GM11168 (cell line): ENCODE results near the gene RGS13.
"Not testable (repeated sequence)": the region's sequence is repeated elsewhere in the genome, so short reads cannot be mapped to it uniquely, and the experiment has no call there.

Experiments
- in situ Hi-C: fragments of 300-500 bp; cut with MboI; formaldehyde crosslinking; loops from one replicate; pipeline ENCODE4 v1.12.0; 2022; ENCODE audit warnings: low sequenced_read_pairs; ENCODE audit not compliant: unreplicated experiment

The RGS13 gene

DNA sequence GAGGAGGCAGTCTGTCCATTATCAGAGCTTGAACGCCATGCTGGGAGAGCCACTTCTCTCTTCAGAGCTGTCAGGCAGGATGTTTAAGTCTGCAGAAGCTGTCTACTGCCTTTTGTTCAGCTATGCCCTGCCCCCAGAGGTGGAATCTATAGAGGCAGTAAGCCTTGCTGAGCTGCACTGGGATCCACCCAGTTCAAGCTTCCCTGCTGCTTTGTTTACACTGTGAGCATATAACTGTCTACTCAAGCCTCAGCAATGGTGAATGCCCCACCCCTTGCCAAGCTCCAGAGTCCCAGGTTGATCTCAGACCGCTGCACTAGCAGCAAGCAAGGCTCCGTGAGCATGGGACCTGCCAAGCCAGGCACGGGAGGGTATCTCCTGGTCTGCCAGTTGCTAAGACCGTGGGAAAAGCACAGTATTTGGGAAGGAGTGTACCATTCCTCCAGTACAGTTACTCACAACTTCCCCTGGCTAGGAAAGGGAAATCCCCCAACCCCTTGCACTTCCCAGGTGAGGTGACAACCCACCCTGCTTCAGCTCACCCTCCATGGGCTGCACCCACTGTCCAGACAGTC lies 32.5 kb downstream of the RGS13 start:
- in situ Hi-C loops: no loop called here

DNA sequence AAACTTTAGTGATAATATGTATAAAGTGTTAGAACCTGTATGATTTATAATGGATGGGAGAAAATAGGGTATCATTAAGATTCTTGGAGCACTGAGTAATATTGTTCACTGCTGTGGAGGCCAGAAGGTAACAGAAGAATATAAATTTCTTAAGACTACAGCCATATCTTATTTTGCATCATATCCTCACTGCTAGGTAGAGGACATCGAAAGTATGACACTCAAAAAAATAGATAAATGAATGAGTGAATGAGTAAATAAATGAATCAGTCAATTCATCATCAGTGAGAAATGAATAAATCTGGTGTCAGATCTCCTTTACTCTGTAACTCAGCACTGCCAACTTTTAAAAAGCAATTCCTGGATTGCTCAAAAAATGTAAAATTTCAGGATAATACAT lies 33.2 kb downstream of the RGS13 start:
- in situ Hi-C loops: no loop called here

DNA sequence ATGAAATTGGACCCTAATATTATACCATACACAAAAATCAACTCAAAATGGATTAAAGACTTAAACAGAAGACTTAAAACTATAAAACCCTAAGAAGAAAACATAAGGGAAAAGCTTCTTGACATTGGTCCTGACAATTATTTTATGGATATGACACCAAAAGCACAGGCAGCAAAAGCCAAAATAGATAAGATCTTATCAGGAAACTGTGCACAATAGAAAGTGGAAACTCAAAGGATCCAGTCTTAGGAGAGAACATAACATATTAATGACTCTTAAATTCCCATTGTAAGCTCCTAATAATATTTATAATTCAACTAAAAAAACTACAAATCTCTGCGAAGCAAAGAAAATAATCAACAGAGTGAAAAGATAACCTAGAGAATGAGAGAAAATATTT lies 39.8 kb downstream of the RGS13 start:
- in situ Hi-C loops: no loop called here

DNA sequence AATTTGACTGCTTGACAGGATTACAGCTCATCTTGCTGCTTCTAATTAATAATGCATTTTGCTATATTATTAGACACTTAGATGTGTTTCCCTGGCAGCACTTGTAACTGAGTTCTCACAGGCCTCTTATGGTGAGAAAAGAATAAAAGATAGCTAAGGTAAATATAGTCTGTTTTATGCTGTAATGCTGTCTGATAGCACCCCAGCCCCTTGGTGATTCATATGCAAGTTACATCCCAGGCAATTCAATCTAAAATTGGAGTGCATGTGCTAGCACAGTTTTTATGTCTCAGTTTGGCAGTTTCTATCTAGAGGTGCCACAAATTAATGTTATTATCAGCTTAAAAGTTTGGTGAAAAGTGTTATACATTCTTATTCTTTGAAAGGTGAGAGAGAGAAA lies 42.2 kb downstream of the RGS13 start:
- in situ Hi-C loops: no loop called here

DNA sequence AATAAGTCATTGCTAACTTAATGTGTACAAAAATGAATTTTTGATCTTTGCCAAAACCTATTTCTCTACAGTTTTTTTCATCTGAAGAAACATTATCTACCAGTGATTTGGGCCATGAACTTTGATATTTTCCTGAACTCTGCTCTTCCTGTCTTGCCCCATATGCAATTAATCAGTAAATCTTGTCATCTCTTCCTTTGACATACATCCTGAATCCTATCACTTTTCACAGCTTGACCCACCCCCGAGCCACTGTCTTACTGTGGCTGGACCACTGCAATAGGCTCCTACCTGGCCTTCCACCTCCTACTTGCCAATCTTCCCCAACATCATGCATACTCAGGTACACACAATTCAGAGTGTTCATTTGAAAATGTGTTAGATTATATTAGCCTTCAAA lies 46.4 kb downstream of the RGS13 start:
- in situ Hi-C loops: no loop called here

DNA sequence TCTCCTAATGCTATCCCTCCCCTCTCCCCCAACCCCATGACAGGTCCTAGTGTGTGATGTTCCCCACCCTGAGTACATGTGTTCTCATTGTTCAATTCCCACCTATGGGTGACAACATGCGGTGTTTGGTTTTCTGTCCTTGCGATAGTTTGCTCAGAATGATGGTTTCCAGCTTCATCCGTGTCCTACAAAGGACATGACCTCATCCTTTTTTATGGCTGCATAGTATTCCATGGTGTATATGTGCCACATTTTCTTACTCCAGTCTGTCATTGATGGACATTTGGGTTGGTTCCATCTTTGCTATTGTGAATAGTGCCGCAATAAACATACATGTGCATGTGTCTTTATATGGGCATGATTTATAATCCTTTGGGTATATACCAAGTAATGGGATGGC lies 47.1 kb downstream of the RGS13 start:
- in situ Hi-C loops: not testable (repeated sequence)

DNA sequence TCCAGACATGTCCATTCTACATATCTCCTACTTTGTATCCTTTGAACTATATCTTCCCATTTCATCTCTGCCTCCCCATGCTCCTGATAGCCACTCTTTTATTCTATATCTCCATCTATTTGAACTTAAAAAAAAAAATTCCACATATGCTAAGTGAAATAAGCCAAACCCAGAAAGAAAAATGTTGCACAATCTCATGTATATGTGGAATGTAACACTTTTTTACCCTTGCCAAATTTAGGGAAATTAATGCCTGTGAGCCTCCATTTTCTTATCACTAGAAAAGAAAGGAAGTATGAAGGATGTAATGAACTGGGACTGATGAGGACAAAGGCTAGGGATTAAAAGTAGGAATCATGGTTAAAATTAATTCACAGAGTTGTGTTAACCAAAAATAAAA lies 53.5 kb downstream of the RGS13 start:
- in situ Hi-C loops: no loop called here

DNA sequence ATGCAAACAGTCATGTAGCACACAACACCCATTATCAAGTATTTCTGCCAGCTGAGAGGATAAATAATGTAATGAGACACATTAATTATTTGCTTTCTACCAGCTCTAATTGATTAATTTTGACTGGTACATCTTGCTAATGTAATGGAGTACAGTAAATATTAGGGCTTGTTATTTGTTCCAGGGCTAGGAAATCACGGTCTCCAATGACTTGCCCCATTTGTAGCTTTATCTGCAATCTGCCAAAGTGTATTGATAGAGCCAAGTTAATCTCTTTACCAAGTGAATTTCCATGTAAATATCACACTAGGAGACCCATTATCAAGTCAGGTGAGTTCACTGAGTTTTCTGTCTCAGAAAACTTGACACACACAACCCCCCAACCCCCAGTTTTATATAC lies 55.1 kb downstream of the RGS13 start:
- in situ Hi-C loops: no loop called here

DNA sequence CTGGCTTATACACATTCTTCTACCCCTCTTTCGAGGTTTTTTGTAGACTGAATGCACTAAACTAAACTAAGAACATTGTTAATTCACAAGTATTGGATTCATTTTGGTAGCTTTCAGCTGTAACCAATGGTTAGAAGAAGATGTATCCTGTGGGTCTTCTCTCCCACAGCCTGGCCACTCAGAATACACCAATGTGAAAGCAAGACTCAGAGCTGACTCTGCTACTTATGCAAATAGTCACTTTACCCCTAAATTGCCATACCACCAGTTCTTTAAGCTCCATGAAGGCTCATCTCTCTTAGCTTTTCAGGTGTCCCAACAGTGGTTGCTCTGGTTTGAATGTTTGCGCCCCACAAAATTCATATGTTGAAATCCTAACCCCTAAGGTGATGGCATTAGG lies 60.1 kb downstream of the RGS13 start:
- in situ Hi-C loops: no loop called here

DNA sequence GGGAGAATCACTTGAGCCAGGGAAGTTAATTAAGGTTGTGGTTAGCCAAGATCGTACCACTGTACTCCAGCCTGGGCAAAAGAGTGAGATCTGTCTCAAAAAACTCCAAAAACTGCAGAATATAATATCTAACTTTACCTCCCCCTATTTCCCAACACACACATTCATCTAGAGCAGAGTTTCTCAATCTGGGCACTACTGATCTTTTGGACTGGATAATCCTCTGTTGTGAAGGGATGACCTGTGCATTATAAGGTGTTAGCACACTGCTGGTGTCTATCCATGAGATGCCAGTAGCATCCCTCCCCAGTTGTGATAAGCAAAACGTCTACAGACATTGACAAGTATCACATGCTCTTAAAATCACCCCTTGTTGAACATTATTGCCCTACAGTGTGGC lies 61.8 kb downstream of the RGS13 start:
- in situ Hi-C loops: no loop called here

DNA sequence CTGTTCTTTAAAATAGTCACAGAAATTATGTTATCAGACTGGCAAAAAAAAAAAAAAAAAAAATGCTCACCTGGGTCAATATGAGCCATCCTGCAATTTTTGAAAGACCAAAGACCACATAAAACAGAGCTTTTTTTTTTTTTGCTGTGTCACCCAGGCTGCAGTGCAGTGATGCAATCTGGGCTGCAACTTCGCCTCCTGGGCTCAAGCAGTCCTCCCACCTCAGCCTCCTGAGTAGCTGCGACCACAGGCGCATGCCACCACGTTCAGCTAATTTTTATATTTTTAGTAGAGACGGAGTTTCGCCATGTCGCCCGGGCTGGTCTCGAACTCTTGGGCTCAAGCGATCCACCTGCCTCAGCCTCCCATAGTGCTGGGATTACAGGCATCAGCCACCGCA lies 62.8 kb downstream of the RGS13 start:
- in situ Hi-C loops: no loop called here

DNA sequence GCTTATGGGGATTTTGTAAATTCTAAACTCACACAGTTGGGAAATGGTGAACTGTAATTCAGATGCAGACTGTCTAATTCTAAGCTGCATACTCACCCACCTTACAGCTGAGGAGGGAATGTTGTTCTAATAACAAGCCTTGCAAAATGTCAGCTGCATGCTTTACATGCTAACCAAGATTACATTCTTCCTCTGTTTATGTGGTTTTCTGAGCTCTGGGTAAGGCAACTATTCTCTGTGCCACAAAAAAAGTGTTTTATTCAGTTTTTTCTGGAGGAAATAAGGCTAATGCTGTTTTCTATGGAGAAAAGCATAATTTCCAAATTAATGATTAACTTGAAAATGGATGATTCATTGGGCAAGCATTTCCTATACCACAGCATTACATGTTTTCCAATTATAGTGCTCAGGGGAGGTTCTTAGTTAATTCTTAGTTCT lies 64.9 kb downstream of the RGS13 start:
- in situ Hi-C loops: no loop called here

DNA sequence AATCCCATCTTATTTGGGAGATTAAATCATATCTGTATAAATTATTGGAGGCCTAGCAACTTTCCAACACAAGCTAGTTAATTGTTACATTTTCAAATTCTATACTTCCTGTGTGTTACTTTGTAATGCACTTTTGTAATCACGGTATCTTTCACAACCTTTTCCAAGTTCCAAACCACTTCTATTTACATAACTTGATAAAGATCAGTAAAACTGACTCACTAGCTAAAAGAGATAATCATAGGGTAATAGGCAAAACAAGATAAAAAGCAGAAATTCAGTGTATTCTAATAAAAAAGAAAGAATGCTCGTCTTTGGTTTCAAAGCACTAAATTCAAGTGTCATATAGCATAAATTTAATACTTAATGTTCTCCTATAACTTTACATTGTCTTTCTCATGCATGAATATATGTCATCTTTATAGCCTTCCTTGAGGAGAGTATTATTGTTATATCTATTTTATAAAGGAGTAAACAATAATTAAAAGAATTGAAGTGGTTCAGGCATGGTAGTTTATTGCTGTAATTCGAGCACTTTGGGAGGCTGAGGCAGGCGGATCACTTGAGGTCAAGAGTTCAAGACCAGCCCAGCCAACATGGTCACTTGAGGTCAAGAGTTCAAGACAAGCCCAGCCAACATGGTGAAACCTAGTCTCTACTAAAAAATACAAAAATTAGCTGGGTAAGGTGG lies 66.4 kb downstream of the RGS13 start:
- in situ Hi-C loops: no loop called here

DNA sequence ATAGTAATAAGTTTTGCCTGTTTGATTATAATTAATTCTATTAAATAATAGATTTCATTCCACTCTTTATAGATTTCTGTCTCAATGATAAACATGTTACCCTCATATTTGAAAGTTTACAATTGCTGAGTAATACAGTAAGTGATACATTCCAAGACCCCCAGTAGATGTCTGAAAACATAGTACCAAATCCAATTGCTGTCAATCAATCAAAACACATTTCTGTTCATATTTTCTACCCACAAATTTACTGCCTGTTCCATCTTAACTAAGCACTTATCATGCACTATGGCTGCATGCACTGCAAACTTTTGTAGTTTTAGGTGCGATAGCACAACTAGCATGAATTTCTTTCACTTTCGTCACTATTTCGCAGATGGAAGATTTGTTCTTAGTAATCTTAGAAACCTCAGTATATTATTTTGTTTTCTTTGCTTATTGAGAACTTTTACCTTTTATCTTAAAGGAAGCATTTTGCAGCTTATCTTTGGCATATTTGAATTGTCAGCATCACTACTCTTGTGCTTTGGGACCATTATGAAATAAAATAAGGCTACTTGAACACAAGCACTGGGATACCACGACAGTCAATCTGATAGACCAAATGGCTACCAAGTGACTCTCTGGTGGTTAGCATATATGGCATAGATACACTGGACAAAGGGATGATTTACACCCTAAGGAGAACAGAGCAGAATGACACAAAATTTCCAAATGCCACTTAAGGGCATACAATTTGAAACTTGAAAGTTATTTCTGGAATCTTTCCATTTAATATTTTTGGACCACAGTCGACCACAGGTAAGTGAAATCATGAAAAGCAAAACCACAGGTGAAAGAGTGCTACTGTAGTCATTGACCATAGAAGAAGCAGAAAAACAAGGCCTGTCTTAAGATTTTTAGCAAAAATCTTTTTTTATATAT lies 67.6 kb downstream of the RGS13 start:
- in situ Hi-C loops: no loop called here

DNA sequence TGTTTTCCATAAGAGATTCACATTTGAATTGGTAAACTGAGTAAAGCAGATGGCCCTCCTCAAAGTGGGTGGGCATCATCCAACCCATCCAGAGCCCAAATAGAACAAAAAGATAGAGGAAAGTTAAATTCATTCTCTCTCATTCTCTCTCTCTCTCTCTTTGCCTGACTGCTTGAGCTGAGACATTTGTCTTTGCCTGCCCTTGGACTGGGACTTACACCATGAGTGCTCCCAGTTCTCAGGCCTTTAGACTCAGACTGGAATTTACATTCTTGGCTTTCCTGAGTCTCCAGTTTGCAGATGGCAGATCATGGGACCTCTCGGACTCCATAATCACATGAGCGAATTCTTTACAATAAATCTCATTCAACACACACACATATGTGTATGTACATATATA lies 69.6 kb downstream of the RGS13 start:
- in situ Hi-C loops: no loop called here

DNA sequence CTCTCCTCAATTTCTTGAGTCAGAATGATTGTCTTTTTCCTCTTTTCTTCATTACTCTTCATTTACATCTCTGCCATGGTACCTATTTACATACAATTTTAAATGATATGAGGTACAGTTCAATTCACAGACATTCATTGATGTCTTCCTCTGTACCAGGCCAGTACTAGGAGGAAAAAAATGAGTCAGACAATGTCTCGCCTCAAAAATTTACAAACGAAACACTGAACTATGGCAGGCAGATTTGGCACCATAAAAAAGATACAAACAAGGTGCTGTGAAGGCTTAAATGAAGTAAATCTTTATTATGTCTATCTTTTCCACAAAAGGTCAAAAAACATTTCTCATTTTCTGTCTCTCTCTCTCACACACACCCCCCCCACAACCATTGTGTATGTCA lies 71.0 kb downstream of the RGS13 start:
- in situ Hi-C loops: no loop called here

DNA sequence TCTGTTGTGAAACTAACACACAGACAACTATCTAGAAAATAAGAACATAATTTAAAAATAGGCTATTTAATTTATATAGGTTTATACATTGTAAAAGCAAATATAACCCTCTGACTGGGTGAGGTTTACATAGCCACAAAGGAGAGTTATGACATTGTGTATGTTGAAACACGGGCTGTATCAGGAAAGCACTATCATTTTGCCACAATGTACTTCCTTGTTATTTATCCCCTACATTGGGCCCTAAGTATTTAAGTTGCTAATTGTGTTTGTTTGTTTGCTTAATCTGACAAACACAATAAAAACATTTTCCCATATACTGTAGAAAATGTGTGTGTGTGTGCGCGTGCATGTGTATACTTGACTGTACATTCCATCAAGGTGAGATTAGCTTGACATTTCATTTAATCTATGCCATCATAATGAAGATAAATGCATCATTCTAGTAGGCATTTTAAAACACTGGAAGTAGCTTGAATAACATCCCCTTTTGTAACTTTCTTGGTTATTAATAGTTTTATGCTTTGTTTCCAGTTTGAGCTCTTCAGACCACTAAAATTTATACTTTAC lies 72.1 kb downstream of the RGS13 start:
- in situ Hi-C loops: no loop called here

DNA sequence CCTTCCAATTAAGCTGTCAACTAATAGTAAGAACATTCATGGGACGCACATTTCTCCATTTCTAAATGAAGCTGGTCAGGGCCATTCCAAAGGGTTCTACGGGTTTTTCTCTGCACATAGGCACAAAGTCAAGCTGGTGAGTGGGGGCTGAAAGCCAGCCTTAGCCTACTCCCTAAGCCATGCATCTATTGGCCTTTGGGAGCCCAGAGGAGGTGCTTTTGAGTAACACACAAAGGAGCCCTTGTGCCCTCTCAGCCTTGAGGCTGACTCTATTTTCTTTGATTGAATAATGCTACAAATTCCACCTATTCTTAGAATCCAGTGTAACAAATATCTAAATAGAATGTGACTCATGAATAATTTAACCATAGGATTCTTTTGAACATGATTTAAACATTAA lies 73.6 kb downstream of the RGS13 start:
- in situ Hi-C loops: no loop called here
